NCI-H2196 (cell line): ENCODE data around the gene ESR2.
"Not testable (repeated sequence)": the region's sequence is repeated elsewhere in the genome, so short reads cannot be mapped to it uniquely, and the experiment has no call there.

Experiments used
- DNase-seq: peaks from one replicate; lab custom pipeline; 2025; ENCODE audit not compliant: unreplicated experiment; lab: John Stamatoyannopoulos, UW

Gene ESR2

GRCh38 chr14:64045091-64045490 is 249.1 kb downstream of the ESR2 start:
- DNase-seq, result no peak

GRCh38 chr14:64043296-64043695 is 250.9 kb downstream of the ESR2 start:
- not testable (repeated sequence) for DNase-seq

GRCh38 chr14:64040044-64040443 is 254.1 kb downstream of the ESR2 start:
- DNase-seq, result no peak

GRCh38 chr14:64038841-64039542 is 255.2 kb downstream of the ESR2 start:
- DNase-seq, result no peak

GRCh38 chr14:64037869-64038745 is 256.1 kb downstream of the ESR2 start:
- not testable (repeated sequence) for DNase-seq

GRCh38 chr14:64035143-64035542 is 259.0 kb downstream of the ESR2 start:
- no peak for DNase-seq
